ENCODE data around the gene GLYATL1B.
A peak's percentile ranks its signal among the peaks of the same experiment; 100 is the strongest.
"Not testable (repeated sequence)": the region's sequence is repeated elsewhere in the genome, so short reads cannot be mapped to it uniquely, and the experiment has no call there.

The GLYATL1B gene, protein sequence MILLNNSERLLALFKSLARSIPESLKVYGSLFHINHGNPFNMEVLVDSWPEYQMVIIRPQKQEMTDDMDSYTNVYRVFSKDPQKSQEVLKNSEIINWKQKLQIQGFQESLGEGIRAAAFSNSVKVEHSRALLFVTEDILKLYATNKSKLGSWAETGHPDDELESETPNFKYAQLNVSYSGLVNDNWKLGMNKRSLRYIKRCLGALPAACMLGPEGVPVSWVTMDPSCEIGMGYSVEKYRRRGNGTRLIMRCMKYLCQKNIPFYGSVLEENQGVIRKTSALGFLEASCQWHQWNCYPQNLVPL

DNA sequence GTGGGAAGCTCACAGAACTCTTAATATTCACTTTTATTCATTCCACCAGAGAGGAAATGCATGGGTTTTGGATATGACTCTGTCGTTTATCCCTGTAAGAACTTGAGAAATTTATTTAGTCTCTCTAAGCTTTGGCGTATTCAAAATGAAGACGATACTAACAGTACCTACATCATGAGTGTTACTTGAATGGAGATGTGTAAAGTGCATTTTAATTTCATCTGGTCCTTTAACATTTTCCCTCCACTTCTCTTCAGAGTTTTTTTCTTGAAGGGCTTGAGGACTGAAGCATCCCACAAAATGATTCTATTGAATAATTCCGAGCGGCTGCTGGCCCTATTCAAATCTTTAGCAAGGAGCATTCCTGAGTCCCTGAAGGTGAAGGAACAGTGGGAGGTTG, at the start of gene GLYATL1B:
Gene GLYATL1B, plus strand, starts transcription at position 301 of the 400 bp plus-strand sequence. Its CDS starts 0 bp downstream, at position 301.
- not testable (repeated sequence) for H3K4me3 Mint-ChIP-seq; H3K36me3 Mint-ChIP-seq (ENCODE audit: low read depth); H3K27ac Mint-ChIP-seq; H3K4me1 Mint-ChIP-seq (ENCODE audit: low read depth); DNase-seq; H3K9me3 Mint-ChIP-seq; H3K27me3 Mint-ChIP-seq

DNA sequence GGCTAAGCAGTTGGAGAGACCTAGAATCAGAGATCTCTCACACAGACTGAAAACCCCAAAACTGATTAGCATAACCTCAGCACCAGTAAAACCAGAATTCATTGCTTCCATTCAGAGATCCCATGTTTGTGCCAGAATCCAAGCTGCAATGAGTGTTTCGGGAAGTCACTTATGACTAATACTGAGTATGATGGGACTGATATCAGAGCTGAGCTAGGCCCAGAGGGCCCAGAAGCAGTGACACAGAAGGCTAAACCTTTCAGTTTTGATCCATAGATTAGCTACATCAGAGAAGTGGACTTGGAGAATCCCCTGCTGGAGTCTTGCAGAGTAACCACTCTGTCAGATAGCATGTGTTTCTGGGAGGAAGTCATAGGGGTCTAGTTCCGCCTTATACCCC, 49.6 kb upstream of the GLYATL1B start:
- not testable (repeated sequence) for H3K4me3 Mint-ChIP-seq; DNase-seq; H3K9me3 Mint-ChIP-seq; H3K27ac Mint-ChIP-seq; H3K4me1 Mint-ChIP-seq (ENCODE audit: low read depth); H3K36me3 Mint-ChIP-seq (ENCODE audit: low read depth)
- H3K27me3 Mint-ChIP-seq: peaks cover 58% of the 10 kb centered on the region

DNA sequence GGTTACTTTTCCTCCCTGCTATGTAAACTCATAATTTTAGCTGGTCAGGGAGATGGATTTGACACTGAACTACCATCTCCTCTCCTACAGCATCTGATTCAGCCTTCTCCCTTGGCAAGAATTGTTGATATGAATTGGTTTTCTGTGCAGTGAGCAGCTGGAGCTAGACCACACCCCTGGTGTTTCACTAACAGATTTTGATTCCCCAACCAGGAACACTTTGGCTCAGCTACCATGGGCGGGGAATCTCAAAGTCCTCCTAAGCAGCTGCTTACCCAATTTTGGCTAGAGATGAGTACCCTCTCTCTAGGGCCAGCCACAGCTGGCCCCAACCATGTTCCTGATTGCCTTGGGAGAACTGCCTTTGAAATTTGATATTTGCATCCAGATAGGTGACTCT, 48.7 kb upstream of the GLYATL1B start:
- not testable (repeated sequence) for H3K4me3 Mint-ChIP-seq; H3K9me3 Mint-ChIP-seq; H3K4me1 Mint-ChIP-seq (ENCODE audit: low read depth); DNase-seq; H3K27ac Mint-ChIP-seq; H3K36me3 Mint-ChIP-seq (ENCODE audit: low read depth)
- H3K27me3 Mint-ChIP-seq: peaks cover 52% of the 10 kb centered on the region

DNA sequence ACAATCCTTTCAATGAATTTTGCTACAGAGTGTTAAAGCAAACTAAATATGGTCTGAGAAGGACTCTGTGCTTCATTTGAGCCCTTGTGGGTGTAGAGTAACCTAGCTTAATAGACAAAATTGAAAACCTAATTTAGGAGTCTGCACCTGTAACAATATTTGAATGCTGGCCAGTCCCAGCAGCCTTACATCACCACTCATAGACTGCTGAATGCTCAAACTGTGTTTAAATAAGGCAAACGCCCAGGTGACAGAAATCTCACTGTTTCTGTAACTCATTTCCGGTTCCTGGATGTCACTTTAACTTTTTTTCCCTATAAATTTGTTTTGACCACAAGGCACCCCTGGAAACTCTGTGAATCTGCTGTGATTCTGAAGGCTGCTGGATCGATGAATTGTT, 45.5 kb upstream of the GLYATL1B start:
- H3K36me3 Mint-ChIP-seq (ENCODE audit: low read depth): no peaks in the 10 kb centered on the region
- H3K4me1 Mint-ChIP-seq (ENCODE audit: low read depth): no peaks in the 10 kb centered on the region
- no peaks in the 10 kb centered on the region for H3K9me3 Mint-ChIP-seq
- H3K4me3 Mint-ChIP-seq: no peak overlapping the region
- H3K27ac Mint-ChIP-seq: no peak overlapping the region
- peaks cover 34% of the 10 kb centered on the region for H3K27me3 Mint-ChIP-seq
- no peak for DNase-seq

DNA sequence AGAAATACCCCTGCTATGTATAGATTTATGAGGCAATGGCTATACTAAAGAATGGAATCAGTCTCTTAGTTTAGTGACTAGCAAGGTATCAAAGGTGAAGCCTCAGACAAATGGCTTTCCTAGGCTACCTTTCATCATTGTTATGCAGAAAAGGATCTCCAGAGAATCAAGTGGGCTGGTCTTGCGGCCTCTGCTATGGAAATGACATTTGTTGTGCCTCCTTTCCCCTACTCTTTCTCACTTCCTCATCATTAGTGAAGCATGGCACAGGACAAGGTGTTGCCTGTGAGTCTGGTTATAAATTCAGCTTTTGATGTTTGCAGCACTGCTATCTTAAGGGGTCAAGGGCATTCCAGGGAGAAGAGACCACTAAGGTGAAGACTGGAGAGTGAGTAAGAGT, 34.7 kb upstream of the GLYATL1B start:
- H3K4me3 Mint-ChIP-seq; H3K27ac Mint-ChIP-seq; H3K4me1 Mint-ChIP-seq (ENCODE audit: low read depth); DNase-seq; H3K9me3 Mint-ChIP-seq; H3K36me3 Mint-ChIP-seq (ENCODE audit: low read depth): not testable (repeated sequence)
- peaks cover 18% of the 10 kb centered on the region for H3K27me3 Mint-ChIP-seq

DNA sequence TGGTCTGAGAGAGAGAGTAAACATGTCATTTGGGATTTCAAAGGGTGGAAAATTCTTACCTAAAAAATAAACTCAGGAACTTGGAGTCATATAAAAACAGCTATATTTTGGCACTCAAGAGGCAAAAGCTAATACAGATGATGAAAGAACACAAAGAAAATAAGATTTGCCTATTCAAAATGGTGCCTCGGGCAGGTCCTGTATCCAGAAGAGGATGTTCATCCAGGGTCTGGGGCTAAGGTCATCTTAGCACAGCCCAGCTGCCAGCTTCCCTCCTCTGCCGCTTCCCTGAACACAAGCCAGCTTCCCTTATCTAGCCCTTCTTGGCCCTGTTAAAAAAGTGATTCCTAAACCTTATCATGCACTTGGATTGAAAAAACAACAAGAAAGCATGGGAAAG, 33.8 kb upstream of the GLYATL1B start:
- not testable (repeated sequence) for H3K4me1 Mint-ChIP-seq (ENCODE audit: low read depth); H3K4me3 Mint-ChIP-seq; H3K36me3 Mint-ChIP-seq (ENCODE audit: low read depth); DNase-seq; H3K27ac Mint-ChIP-seq; H3K9me3 Mint-ChIP-seq
- H3K27me3 Mint-ChIP-seq: peaks cover 26% of the 10 kb centered on the region

DNA sequence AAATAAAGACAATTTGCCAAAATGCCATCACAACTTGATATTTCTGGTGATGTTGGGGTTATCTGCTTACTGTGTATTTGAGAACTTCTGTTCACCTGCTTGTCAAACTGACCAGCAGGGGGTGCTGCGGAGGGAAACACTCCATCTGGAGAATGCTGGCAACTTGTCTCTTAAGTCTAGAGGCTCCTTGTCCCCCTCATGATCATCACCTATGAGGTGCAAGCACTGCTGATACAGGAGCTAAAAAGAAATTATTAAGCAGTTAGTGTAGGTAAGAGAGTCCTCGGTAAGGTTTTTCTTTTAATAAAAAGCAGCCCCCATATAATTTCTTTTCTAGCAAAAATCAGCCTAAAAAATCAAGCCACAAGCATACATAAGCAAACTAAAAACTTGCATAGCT, 32.7 kb upstream of the GLYATL1B start:
- Mint-ChIP-seq H3K27me3 (peaks cover 27% of the 10 kb centered on the region), H3K4me1 (ENCODE audit: low read depth) (peaks cover 6% of the 10 kb centered on the region), H3K9me3 (no peaks in the 10 kb centered on the region), H3K36me3 (ENCODE audit: low read depth) (no peaks in the 10 kb centered on the region), H3K27ac (no peak overlapping the region), H3K4me3 (no peak overlapping the region)
- peak; percentile 82 for DNase-seq

DNA sequence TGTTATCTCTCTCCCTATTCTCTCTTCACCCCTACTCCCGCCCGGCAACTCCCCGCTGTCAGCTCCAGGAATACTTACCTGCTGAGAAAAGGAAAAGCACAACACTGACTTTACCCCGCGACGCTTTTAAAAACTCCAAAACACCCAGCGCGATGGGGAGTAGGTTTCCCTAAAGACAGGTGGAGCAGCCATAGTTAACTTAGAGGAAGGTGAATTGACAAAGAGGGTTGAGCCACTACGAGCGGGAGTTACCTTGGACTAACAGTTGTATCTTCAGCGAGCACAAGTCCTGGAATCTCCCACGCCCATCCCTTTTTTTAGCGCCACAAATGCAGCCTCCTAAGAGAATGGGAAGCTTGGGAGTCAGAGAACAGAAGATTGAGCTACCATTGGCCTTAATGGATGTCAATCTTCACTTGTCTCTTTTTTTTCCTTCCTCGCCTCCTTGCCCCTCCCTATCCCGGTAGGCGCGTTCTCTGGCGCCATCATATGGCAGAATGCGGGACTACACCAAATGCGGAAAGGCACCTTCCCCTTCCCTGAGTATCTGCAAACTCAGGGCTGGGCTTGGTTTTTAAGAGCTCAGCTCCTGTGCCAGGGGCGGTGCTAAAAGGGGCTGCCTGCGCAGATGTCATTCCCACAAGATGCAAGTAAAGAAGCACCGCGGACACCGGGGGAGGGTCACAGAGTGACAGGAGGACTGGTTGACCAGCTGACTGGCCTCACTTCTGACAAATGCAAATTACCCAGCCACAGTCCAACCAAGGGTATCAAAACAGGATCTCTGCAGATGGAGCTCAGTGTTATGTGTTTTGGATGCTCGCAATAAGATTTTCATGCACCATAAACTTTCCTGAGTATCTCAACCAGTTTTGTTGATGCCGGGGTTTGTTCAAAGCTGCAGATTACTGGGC, 27.7 kb upstream of the GLYATL1B start:
- Mint-ChIP-seq H3K4me3 (peak overlapping the region; percentile 72), H3K27me3 (peaks cover 58% of the 10 kb centered on the region), H3K4me1 (ENCODE audit: low read depth) (peaks cover 11% of the 10 kb centered on the region)
- not testable (repeated sequence) for H3K9me3 Mint-ChIP-seq; H3K27ac Mint-ChIP-seq; H3K36me3 Mint-ChIP-seq (ENCODE audit: low read depth)
- DNase-seq: peak; percentile 91

DNA sequence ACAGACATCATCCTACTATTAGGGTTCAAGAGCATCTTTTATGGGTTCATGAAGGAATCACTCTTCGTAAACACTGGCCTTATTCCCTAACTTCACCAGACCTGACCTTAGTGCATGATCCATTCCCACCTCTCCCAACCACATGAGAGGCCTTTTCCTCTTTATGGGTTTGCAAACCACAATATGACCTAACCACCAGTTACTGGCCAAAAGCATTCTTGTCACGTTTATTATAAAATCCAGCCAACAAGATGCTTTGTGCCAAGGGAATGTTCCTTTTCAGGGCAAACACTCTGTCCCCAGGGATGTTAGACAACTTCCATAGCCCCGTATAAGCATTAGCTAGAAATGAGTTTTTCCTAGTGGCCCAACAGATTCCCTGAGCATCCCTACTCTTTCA, 26.0 kb upstream of the GLYATL1B start:
- not testable (repeated sequence) for H3K36me3 Mint-ChIP-seq (ENCODE audit: low read depth)

DNA sequence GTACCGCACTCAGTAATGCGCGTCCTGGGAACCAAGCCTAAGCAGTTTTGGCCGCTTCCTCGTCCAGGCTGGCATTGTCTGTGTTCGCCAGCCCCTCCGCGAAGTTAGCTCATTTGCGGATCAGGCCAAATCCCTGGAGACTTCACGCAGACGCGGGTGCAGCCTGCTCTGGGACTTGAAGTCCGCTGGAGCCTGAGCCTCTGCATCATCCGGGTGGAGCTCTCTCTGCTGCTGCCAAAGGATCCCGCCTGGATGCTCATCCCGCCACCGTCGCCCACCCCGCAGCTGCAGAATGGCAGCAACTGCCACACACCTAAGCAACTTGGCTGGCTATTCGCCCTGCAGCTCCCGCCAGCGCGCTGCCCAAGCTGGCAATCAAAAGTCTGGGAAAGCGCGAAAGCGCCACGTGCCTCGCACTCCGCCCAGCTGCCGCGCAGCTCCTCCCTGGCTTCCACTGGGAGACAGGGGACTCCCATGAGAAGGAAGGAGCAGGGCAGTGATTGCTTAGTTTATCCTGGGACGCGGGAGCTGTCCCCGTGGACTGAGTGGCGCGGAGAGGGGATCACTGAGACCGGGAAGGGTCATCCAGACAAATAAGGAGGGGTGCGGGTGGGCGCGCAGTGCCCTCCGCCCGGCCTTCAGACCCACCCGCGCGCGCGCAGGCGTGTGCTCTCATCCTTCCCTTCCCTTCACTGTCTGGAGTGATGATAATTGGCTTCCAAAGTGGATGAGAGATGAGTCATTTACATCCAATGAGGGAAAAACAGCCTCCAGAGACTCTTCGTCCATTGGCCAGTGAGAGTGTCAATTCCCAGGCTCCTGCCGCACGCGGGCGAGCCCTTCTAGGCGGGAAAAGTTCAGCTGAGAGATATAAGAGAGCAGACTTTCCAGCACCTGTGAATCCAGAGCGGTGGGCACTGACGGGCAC, 23.2 kb upstream of the GLYATL1B start:
- no peak overlapping the region for H3K27ac Mint-ChIP-seq
- no peaks in the 10 kb centered on the region for H3K36me3 Mint-ChIP-seq (ENCODE audit: low read depth)
- no peak overlapping the region for H3K4me3 Mint-ChIP-seq
- DNase-seq: no peak
- H3K4me1 Mint-ChIP-seq (ENCODE audit: low read depth): peaks cover 9% of the 10 kb centered on the region
- peaks cover 65% of the 10 kb centered on the region for H3K27me3 Mint-ChIP-seq
- H3K9me3 Mint-ChIP-seq: no peaks in the 10 kb centered on the region

More for the DNA sequence above, 26.0 kb upstream of the GLYATL1B start:
- H3K9me3 Mint-ChIP-seq, H3K4me3 Mint-ChIP-seq, DNase-seq, H3K27ac Mint-ChIP-seq: not testable (repeated sequence)
- peaks cover 69% of the 10 kb centered on the region for H3K27me3 Mint-ChIP-seq
- H3K4me1 Mint-ChIP-seq (ENCODE audit: low read depth): peaks cover 11% of the 10 kb centered on the region

DNA sequence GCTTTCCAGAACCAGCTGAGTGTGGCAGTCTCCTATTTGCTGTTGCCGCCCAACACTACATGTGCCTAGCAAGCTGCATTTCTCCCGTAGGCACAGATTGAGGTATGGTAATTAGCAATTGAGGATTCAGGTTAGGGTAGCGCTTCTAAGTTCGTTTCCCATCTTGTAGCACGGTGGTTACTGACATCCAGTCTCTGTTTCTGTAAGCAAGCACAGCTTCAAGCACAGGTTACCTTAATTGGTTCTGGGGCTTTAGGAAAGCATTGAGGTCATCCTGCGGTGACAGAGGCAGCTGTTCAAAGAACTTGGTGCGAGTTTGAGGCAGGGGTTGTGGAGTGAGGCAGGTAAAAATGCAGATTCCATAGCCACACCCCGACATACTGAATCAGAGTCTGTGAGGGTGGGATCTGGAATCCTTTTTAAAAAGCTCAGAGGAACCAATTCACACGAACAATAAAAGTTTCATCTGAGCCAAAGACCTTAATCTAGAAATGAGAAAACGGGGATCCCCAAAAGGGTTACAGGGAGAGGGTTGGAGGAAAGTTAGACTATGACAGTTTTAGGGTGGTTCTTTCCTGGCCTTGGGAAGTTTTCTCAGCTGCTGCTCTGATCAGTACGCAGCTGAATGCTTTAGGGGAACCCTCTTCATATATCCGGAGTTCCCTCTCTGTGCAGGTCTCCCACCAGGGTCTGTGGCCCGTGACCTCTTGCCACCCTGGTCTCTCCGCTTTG, 21.9 kb upstream of the GLYATL1B start:
- DNase-seq; H3K4me3 Mint-ChIP-seq; H3K9me3 Mint-ChIP-seq; H3K27ac Mint-ChIP-seq; H3K36me3 Mint-ChIP-seq (ENCODE audit: low read depth); H3K4me1 Mint-ChIP-seq (ENCODE audit: low read depth): not testable (repeated sequence)
- peaks cover 62% of the 10 kb centered on the region for H3K27me3 Mint-ChIP-seq

DNA sequence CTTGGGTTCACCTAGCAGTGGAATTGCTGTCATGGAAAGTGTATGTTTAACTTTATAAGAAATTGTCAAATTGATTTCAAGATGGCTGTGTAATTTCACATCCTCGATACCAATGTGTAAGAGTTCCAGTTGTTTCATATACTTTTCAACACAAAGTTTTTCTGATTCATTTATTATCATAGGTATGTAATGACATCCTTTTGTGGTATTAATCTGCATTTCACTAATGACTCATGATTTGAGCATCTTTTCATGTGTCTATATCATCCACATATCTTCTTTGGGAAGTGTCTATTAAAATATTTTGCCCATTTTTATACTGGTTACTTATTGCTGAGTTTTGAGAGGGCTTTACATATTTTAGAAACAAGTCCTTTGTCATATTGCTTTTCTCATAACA, 17.0 kb upstream of the GLYATL1B start:
- peaks cover 3% of the 10 kb centered on the region for H3K4me1 Mint-ChIP-seq (ENCODE audit: low read depth)
- H3K36me3 Mint-ChIP-seq (ENCODE audit: low read depth): no peaks in the 10 kb centered on the region
- peaks cover 59% of the 10 kb centered on the region for H3K27me3 Mint-ChIP-seq
- H3K27ac Mint-ChIP-seq: no peak overlapping the region
- H3K9me3 Mint-ChIP-seq: no peaks in the 10 kb centered on the region
- no peak for DNase-seq
- no peak overlapping the region for H3K4me3 Mint-ChIP-seq

DNA sequence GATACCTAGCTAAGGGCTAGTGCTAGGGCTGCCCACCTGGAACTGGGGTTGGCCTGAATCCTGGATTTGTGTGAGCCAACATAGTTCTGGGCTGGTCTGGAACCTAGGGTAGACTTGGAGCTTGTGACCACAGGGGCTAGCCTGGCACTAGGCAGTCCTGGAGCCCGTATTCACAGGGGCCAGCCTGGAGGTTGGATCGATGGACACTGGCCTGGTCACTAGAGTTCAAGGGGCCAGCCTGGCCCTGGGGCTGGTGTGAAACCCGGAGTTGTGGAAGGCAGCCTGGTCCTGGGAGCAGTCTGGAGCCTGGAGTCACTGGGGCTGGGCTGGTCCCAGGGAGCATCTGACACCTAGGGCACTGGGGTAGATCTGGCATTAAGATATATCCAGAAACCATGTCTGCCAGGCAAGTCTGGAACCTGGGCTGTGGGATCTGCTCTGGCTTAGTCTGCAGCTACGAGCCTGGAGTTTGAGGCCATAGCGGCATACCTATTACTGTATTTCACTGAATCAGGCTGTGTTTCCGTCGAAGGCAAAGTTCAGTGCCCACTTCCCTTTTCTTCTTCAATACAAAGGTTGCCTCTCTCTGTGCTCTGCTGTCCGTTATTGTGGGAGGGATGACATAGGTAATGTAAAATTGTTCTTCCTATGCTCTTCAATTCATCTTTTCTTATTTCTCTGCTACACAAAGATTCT, 9.1 kb upstream of the GLYATL1B start:
- H3K4me3 Mint-ChIP-seq: no peak overlapping the region
- H3K27ac Mint-ChIP-seq: no peak overlapping the region
- no peak for DNase-seq
- peaks cover 38% of the 10 kb centered on the region for H3K27me3 Mint-ChIP-seq
- H3K9me3 Mint-ChIP-seq: peaks cover 2% of the 10 kb centered on the region
- H3K4me1 Mint-ChIP-seq (ENCODE audit: low read depth): no peaks in the 10 kb centered on the region
- H3K36me3 Mint-ChIP-seq (ENCODE audit: low read depth): no peaks in the 10 kb centered on the region

Measured in activated T-cell treated with anti-CD3 and anti-CD28 coated beads, Interleukin-2, amount 50 U/mL, for 24 hours (primary cell).